Memory B cell (primary cell): ENCODE data around the gene WDR27.
A peak's percentile ranks its signal among the peaks of the same experiment; 100 is the strongest.
"Not testable (repeated sequence)": the region's sequence is repeated elsewhere in the genome, so short reads cannot be mapped to it uniquely, and the experiment has no call there.

Experiments used
- ATAC-seq: fragments of 150-1000 bp; cut with Tn5 transposase; 2 replicates; pipeline ENCODE4 v1.10.0; 2021; ENCODE audit warnings: low read depth, mild to moderate bottlenecking, moderate library complexity
- DNase-seq, 2 donors: peaks; one replicate each; pipeline ENCODE4 v3.0.0; 2022; ENCODE audit warnings: low spot score in 2 of 2
- H3K27ac Mint-ChIP-seq: one replicate; pipeline ENCODE4 v1.8.0; 2022; ENCODE audit warnings: mild to moderate bottlenecking, moderate library complexity, mixed read lengths
- H3K27me3 Mint-ChIP-seq: one replicate; pipeline ENCODE4 v1.8.0; 2022; ENCODE audit warnings: mixed read lengths
- H3K36me3 Mint-ChIP-seq: one replicate; pipeline ENCODE4 v1.8.0; 2022; ENCODE audit warnings: mild to moderate bottlenecking, mixed read lengths
- H3K4me1 Mint-ChIP-seq: one replicate; pipeline ENCODE4 v1.8.0; 2022; ENCODE audit warnings: mixed read lengths
- H3K4me3 Mint-ChIP-seq: one replicate; pipeline ENCODE4 v1.8.0; 2022; ENCODE audit warnings: mild to moderate bottlenecking, moderate library complexity, mixed read lengths
- H3K9me3 Mint-ChIP-seq: one replicate; pipeline ENCODE4 v1.8.0; 2022; ENCODE audit warnings: mixed read lengths

The WDR27 gene

DNA sequence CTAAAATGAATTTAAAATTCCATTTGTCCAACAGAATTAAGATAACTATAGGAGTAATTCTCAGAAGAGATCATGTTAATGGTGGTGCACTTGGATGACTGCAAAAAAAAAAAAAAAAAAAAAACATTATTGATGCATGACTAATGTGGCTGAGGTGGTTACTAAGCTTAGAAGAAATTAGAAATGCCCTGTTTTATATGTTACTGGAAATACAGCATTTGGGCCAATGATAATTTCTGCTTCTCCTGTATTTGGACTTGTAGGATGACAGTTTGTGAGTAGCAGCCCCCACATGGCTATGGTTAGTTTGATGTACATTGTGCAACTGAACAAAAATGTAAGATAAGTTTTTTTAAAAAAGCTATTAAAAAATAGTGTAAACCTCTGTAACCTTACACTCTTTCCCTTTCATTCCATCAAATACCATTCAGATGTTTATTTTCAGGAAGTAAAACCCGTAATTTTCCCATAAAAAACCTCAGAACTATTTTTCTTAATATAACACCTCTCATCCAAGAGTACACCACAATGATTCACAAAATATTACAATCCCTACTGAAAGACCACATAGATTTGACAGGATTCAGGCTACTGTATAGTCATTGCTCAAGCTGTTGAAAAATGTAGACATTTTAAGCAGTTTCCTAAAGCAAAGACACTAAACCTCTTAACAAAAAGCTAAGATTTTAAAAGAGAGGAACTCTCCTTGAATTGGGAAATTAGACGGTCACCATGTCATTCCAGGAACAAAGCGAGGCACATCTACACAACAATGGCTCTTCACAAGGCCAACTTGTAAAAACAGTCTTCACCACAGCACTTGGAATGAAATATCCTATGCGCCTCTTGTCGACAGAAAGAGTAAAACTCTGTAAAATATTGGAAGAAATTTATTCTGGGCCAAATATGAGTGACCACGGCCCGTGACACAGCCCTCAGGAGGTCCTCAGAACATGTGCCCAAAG, 83.0 kb downstream of the WDR27 start:
- H3K9me3 Mint-ChIP-seq = peaks cover 4% of the 10 kb centered on the region
- no peak for DNase-seq
- H3K36me3 Mint-ChIP-seq = peaks cover 11% of the 10 kb centered on the region
- H3K4me3 Mint-ChIP-seq = no peak overlapping the region
- H3K27ac Mint-ChIP-seq = no peak overlapping the region
- no peaks in the 10 kb centered on the region for H3K4me1 Mint-ChIP-seq
- no peaks in the 10 kb centered on the region for H3K27me3 Mint-ChIP-seq
- no peak for ATAC-seq

DNA sequence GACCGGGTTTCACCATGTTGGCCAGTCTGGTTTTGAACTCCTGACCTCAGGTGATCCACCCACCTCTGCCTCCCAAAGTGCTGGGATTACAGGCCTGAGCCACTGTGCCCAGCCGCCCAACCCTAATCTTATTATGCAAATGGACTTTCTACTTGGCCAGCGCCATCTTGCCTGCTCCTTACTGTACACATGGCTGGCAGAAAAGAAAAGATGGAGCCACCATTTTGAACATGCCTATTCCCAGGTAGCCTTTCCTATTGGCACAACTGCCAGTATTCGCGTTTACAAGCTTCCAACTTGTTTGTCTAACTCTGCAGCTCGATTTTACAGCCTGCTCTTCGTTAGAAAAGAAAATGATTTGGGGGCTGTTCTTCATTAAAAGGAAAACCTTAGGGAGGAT, 84.3 kb downstream of the WDR27 start:
- H3K27ac Mint-ChIP-seq = no peak overlapping the region
- H3K27me3 Mint-ChIP-seq = no peaks in the 10 kb centered on the region
- H3K9me3 Mint-ChIP-seq = peaks cover 4% of the 10 kb centered on the region
- no peak for ATAC-seq
- peaks cover 11% of the 10 kb centered on the region for H3K36me3 Mint-ChIP-seq
- no peaks in the 10 kb centered on the region for H3K4me1 Mint-ChIP-seq
- no peak overlapping the region for H3K4me3 Mint-ChIP-seq
- DNase-seq = no peak

DNA sequence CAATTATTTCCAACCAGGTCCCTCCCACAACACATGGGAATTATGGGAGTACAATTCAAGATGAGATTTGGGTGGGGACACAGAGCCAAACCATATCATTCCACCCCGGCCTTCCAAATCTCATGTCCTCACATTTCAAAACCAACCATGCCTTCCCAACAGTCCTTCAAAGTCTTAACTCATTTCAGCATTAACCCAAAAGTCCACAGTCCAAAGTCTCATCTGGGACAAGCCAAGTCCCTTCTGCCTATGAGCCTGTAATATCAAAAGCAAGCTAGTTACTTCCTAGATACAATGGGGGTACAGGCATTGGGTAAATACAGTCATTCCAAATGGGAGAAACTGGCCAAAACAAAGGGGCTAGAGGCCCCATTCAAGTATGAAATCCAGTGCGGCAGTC, 93.2 kb downstream of the WDR27 start:
- H3K4me3 Mint-ChIP-seq, H3K27ac Mint-ChIP-seq, H3K27me3 Mint-ChIP-seq, H3K4me1 Mint-ChIP-seq, H3K9me3 Mint-ChIP-seq, ATAC-seq, DNase-seq: not testable (repeated sequence)
- peaks cover 17% of the 10 kb centered on the region for H3K36me3 Mint-ChIP-seq

DNA sequence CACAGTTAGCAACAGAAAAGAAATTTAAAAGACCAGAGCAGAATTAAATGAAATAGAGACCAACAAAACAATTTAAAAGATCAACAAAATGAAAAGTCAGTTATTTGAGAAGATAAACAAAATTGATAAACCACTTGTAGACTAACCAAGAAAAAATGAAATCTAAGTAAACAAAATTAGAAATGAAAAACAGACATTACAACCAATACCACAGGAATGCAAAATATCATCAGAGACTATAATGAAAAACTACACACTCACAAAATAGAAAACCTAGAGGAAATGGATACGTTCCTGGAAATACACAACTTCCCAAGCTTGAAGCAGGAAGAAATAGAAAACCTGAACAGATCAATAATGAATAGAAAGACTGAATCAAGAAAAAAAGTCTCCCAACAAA, 97.8 kb downstream of the WDR27 start:
- H3K9me3 Mint-ChIP-seq = peaks cover 6% of the 10 kb centered on the region
- H3K27me3 Mint-ChIP-seq = no peaks in the 10 kb centered on the region
- ATAC-seq (no peak), DNase-seq (no peak)
- H3K4me1 Mint-ChIP-seq = peaks cover 3% of the 10 kb centered on the region
- no peak overlapping the region for H3K4me3 Mint-ChIP-seq
- peaks cover 32% of the 10 kb centered on the region for H3K36me3 Mint-ChIP-seq
- no peak overlapping the region for H3K27ac Mint-ChIP-seq

DNA sequence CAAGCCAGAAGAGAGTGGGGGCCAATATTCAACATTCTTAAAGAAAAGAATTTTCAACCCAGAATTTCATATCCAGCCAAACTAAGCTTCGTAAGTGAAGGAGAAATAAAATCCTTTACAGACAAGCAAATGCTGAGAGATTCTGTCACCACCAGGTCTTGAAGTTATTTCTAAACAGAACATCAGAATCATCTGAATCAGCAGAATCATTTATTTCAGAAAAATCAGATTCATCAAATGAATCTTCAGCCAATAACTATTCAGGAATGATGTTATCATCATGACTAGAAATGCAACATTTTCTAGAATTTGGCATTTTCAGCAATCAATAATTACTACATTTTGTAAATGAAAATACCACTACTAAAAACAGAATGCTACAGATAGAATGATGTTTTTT, 100.7 kb downstream of the WDR27 start:
- not testable (repeated sequence) for ATAC-seq, H3K4me1 Mint-ChIP-seq, H3K27me3 Mint-ChIP-seq, H3K4me3 Mint-ChIP-seq, H3K9me3 Mint-ChIP-seq, DNase-seq, H3K27ac Mint-ChIP-seq
- H3K36me3 Mint-ChIP-seq = peaks cover 37% of the 10 kb centered on the region

DNA sequence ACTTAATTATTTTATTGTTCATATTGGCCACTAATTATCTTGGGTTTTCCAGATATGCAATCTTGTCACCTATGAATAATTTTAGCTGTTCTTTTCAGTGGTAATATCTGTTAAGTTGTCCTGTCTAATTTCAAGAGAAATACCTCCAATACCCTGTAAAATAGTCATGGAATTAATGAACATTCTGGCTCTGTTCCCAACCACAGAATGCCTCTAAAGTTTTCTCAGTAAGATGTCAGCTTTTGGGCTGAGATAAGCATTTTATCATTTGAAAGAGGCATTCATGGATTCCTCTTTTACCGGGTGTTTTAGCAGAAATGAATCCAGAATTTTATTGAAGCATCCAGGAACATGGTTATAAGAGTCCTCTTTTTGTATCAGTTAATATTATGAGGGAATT, 109.3 kb downstream of the WDR27 start:
- Mint-ChIP-seq H3K27ac (no peak overlapping the region), H3K4me3 (no peak overlapping the region), H3K36me3 (peaks cover 9% of the 10 kb centered on the region), H3K4me1 (peaks cover 21% of the 10 kb centered on the region), H3K9me3 (peaks cover 3% of the 10 kb centered on the region), H3K27me3 (no peaks in the 10 kb centered on the region)
- ATAC-seq = no peak
- DNase-seq = no peak

DNA sequence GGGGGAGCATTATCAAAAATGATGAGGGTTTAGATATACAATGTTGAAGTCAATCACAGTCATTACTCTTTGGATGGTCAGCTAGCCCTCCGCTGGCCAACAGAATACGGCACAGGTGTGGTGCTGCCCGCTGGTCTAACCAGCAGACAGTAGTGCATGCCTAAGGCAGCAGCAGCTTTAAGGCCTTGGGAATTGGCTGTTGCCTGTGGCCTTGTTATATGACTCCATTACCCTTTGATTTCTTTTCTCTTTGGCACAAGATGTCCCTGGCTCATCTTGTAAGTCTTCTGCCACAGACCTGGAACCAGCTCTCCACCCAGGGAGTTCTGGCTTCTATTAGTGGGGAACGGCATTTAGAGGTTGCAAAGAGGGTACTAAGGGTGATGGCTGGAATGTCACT, 110.2 kb downstream of the WDR27 start:
- ATAC-seq (no peak), DNase-seq (no peak)
- no peak overlapping the region for H3K27ac Mint-ChIP-seq
- peaks cover 3% of the 10 kb centered on the region for H3K9me3 Mint-ChIP-seq
- no peak overlapping the region for H3K4me3 Mint-ChIP-seq
- H3K27me3 Mint-ChIP-seq = no peaks in the 10 kb centered on the region
- H3K4me1 Mint-ChIP-seq = peaks cover 21% of the 10 kb centered on the region
- peaks cover 7% of the 10 kb centered on the region for H3K36me3 Mint-ChIP-seq

DNA sequence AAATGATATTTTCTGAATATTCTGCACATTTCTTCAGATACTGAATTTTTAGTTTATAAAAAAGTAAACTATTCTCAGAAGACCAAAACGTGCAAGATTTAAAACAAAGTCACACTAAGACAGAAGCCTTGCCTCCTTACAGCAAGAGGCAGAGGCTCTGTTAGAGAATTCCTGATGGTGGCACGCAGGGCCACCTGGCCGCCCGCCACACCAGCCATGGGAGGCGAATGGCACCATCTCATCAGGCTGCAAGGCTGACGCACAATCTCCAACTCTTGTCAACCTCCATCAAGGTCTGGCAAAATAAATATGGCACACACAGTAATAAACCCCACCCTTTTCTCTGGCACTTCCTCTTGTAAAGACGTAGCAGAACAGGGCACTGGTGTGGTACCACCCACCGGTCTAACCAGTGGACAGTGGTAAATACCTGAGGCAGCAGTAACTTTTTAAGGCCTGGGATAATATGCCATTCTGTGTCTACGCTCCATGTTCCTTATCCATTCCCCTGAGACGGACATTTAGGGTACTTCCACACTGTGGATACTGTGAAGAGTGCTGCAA, 111.4 kb downstream of the WDR27 start:
- Mint-ChIP-seq H3K27ac (peak overlapping the region; percentile 86), H3K4me3 (peak overlapping the region; percentile 37), H3K27me3 (no peaks in the 10 kb centered on the region), H3K36me3 (peaks cover 6% of the 10 kb centered on the region), H3K9me3 (peaks cover 3% of the 10 kb centered on the region), H3K4me1 (peaks cover 27% of the 10 kb centered on the region)
- DNase-seq (no peak), ATAC-seq (no peak)

DNA sequence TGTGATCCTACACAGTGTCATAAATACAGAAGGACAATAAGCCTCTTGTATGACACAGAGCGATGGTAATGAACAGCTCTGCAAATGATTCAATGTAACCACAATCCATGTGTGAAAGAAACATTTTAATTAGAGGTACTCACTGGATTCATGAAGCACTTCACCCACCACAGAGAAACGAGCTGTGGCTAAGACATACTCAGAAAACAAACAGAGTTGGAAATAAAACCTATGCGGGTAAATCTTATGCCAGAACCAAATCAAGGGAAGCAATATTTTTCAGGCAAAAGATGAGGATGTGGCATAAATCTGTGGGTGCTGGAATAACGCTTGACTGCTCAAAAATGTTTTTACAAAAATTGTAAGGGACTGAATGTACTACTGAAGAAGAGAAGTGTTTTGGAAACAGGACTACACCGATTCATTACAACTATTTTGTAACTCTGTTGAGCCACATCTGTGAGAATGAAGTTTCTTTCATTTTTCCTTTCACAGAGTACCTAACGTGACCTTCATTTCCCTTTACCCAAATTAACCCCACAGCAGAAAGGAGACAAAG, 112.1 kb downstream of the WDR27 start:
- Mint-ChIP-seq H3K27me3 (no peaks in the 10 kb centered on the region), H3K4me1 (peaks cover 27% of the 10 kb centered on the region), H3K27ac (peak overlapping the region; percentile 86), H3K4me3 (peak overlapping the region; percentile 74), H3K36me3 (peaks cover 6% of the 10 kb centered on the region), H3K9me3 (peaks cover 3% of the 10 kb centered on the region)
- ATAC-seq (peak; percentile 68), DNase-seq (no peak)

DNA sequence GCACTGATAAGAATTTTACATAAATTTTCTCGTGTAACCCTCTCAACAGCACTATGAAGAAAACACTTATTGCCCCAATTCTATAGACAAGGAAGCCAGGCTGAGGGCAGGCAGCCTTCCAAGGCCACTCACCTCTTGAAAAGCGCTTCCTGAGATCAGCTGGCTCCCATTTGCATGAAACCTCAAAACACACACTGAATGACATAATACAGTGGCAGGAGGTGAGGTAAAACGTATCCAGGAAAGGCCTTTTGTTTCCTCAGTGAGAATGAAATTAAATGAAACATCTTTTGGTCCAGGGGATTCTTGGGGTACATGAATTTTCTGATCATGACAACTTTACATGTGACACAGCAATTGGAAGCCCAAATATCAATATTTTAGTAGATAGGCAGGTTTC, 112.5 kb downstream of the WDR27 start:
- ATAC-seq (peak; percentile 77), DNase-seq (peak in 1 of 2 donors; percentile 24)
- H3K4me3 Mint-ChIP-seq = peak overlapping the region; percentile 74
- H3K4me1 Mint-ChIP-seq = peaks cover 30% of the 10 kb centered on the region
- peak overlapping the region; percentile 86 for H3K27ac Mint-ChIP-seq
- H3K9me3 Mint-ChIP-seq = peaks cover 3% of the 10 kb centered on the region
- H3K36me3 Mint-ChIP-seq = peaks cover 6% of the 10 kb centered on the region
- no peaks in the 10 kb centered on the region for H3K27me3 Mint-ChIP-seq

DNA sequence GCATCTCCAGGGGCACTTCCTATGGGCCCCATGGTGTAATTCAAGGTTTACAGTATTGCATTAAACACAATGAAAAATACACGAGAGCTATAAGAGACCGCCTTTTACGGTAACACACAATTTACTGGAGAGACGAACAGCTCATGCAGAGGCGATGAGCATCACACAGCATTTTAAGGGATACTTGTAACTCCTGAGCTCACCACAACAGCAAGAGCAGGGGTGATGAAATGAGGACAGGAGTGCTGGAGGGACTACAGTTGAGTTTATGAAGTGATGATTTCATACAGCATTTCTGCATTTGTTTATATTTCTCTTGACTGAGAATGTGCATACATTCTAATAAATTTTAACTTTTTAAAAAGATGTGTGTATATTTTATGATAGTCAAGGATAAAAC, 113.9 kb downstream of the WDR27 start:
- H3K4me3 Mint-ChIP-seq = no peak overlapping the region
- H3K4me1 Mint-ChIP-seq = peaks cover 40% of the 10 kb centered on the region
- no peaks in the 10 kb centered on the region for H3K27me3 Mint-ChIP-seq
- peak overlapping the region; percentile 42 for H3K27ac Mint-ChIP-seq
- peaks cover 3% of the 10 kb centered on the region for H3K9me3 Mint-ChIP-seq
- peaks cover 5% of the 10 kb centered on the region for H3K36me3 Mint-ChIP-seq
- ATAC-seq = no peak
- DNase-seq = no peak

DNA sequence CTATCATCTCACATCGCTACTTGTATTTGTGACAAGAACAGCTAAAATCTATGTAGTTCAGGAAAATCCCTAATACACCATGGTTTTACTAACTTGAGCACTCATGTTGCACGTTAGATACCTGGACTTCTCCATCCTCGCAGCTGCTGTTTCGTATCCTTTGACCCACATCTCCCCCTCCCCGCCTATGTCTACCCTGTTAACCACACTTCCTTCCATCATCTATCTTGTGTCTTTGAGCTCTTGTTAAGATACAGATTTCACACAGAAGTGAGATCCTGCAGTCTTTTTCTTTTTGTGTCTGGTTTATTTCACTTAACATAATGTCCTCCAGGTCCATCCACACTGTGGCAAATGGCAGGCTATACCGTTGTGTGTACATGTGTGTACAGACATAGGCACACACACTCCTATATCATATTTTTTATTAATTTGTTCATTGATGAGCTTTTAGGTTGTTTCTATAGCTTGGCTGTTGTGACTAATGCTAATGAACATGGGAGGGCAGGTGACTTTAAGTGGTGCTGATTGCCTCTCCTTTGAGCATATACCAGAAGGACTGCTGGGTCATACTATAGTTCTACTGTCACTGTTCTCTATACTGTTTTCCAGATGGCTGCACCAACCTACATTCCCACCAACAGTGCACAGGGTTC, 117.8 kb downstream of the WDR27 start:
- ATAC-seq (peak; percentile 97), DNase-seq (no peak)
- peaks cover 2% of the 10 kb centered on the region for H3K9me3 Mint-ChIP-seq
- peaks cover 19% of the 10 kb centered on the region for H3K4me1 Mint-ChIP-seq
- H3K36me3 Mint-ChIP-seq = peaks cover 14% of the 10 kb centered on the region
- H3K4me3 Mint-ChIP-seq = no peak overlapping the region
- no peaks in the 10 kb centered on the region for H3K27me3 Mint-ChIP-seq
- peak overlapping the region; percentile 11 for H3K27ac Mint-ChIP-seq

DNA sequence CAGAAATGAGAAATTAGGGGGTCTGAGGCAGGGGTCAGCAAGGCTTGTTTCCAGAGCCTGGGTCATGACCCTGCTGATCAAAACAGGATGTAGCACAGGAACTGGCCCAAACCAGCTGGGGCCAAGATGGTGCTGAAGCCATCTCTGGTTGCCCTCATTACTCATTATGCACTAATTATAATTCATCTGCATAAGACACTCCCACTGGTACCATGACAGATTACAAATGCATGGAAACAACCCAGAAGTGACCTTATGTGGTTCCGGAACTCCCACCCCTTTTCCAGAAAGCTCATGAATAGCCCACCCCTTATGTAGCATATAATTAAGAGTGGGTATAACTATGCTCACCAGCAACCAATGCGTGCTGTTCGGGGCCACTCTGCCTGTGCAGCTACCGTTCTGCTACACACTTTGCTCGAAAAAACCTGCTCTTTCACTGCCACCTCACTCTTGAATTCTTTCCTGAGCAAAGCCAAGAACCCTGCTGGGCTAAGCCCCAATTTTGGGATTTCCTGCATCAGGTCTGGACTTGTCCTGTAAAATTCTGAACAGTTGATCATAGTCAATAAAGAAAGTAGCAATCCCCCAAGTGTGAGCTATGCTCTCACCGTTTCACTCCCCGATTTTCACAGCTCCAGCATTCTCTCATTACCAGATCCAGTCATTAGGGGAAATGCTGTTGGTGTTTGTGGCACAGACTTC, 122.3 kb downstream of the WDR27 start:
- DNase-seq (no peak), ATAC-seq (no peak)
- Mint-ChIP-seq H3K9me3 (peaks cover 1% of the 10 kb centered on the region), H3K27me3 (no peaks in the 10 kb centered on the region), H3K27ac (no peak overlapping the region), H3K4me3 (no peak overlapping the region), H3K36me3 (peaks cover 19% of the 10 kb centered on the region), H3K4me1 (peaks cover 13% of the 10 kb centered on the region)
